ENCODE results near the gene BTRC. TPM values are rescaled to one million over a fixed set of nuclear protein-coding genes. Genes with fewer than 3 reads are reported as not detected.

The BTRC gene
- total RNA-seq, 2 donors from 2014 or later = 16.0 to 25.4 TPM

- no peaks in the 10 kb centered on the region for H3K4me1 ChIP-seq (replicated peaks)
- DNase-seq (ENCODE audit: low spot score) = no peak
- no peaks in the 10 kb centered on the region for H3K36me3 ChIP-seq
- 72% methylated on average over 10 of the region's 10 CpGs for WGBS
- peak overlapping the region in 1 of 2 donors; percentile 8 for H3K27ac ChIP-seq
- no peaks in the 10 kb centered on the region for H3K9me3 ChIP-seq
- no peak overlapping the region for H3K4me3 ChIP-seq
- peak; percentile 25 for TF ChIP-seq POLR2AphosphoS5 (IDR thresholded peaks at IDR 0.05)
- TF ChIP-seq CTCF (IDR thresholded peaks at IDR 0.05) = no peak
- intact Hi-C loops (cut with DNase I) = no loop called here
- no peaks in the 10 kb centered on the region for H3K27me3 ChIP-seq (replicated peaks; ENCODE audit: insufficient read depth)
Observed at GRCh38 chr10:101389986-101390531, 36.1 kb downstream of the BTRC start.

GRCh38 chr10:101393378-101393777 lies 39.4 kb downstream of the BTRC start:
- H3K36me3 ChIP-seq = no peaks in the 10 kb centered on the region
- DNase-seq (ENCODE audit: low spot score) = no peak
- no peak overlapping the region for H3K4me3 ChIP-seq
- no peak overlapping the region for H3K27ac ChIP-seq
- no peaks in the 10 kb centered on the region for H3K9me3 ChIP-seq
- H3K27me3 ChIP-seq (replicated peaks; ENCODE audit: insufficient read depth) = no peaks in the 10 kb centered on the region
- TF ChIP-seq POLR2A (IDR thresholded peaks at IDR 0.05) (no peak), CTCF (IDR thresholded peaks at IDR 0.05) (no peak), POLR2AphosphoS5 (IDR thresholded peaks at IDR 0.05) (no peak)
- WGBS = 70% methylated on average over 2 of the region's 2 CpGs
- intact Hi-C loops (cut with DNase I) = no loop called here
- H3K4me1 ChIP-seq (replicated peaks) = no peaks in the 10 kb centered on the region

GRCh38 chr10:101394524-101395133 lies 40.7 kb downstream of the BTRC start:
- Histone ChIP-seq H3K9me3 (no peaks in the 10 kb centered on the region), H3K36me3 (no peaks in the 10 kb centered on the region), H3K4me3 (no peak overlapping the region), H3K27ac (no peak overlapping the region), H3K27me3 (replicated peaks; ENCODE audit: insufficient read depth) (no peaks in the 10 kb centered on the region), H3K4me1 (replicated peaks) (no peaks in the 10 kb centered on the region)
- intact Hi-C loops (cut with DNase I) = no loop called here
- DNase-seq (ENCODE audit: low spot score) = no peak
- 86% methylated on average over 5 of the region's 5 CpGs for WGBS
- TF ChIP-seq POLR2A (IDR thresholded peaks at IDR 0.05) (no peak), POLR2AphosphoS5 (IDR thresholded peaks at IDR 0.05) (no peak), CTCF (IDR thresholded peaks at IDR 0.05) (no peak)

GRCh38 chr10:101397140-101397539 lies 43.2 kb downstream of the BTRC start:
- Histone ChIP-seq H3K4me1 (replicated peaks) (no peaks in the 10 kb centered on the region), H3K4me3 (no peak overlapping the region), H3K27ac (no peak overlapping the region), H3K9me3 (no peaks in the 10 kb centered on the region), H3K36me3 (no peaks in the 10 kb centered on the region), H3K27me3 (replicated peaks; ENCODE audit: insufficient read depth) (no peaks in the 10 kb centered on the region)
- no peak for DNase-seq (ENCODE audit: low spot score)
- TF ChIP-seq POLR2A (IDR thresholded peaks at IDR 0.05) (no peak), CTCF (IDR thresholded peaks at IDR 0.05) (no peak), POLR2AphosphoS5 (IDR thresholded peaks at IDR 0.05) (no peak)
- intact Hi-C loops (cut with DNase I) = no loop called here

GRCh38 chr10:101400585-101400984 lies 46.6 kb downstream of the BTRC start:
- TF ChIP-seq POLR2A (IDR thresholded peaks at IDR 0.05) (no peak), POLR2AphosphoS5 (IDR thresholded peaks at IDR 0.05) (no peak), CTCF (IDR thresholded peaks at IDR 0.05) (no peak)
- Histone ChIP-seq H3K36me3 (no peaks in the 10 kb centered on the region), H3K4me1 (replicated peaks) (no peaks in the 10 kb centered on the region), H3K4me3 (no peak overlapping the region), H3K9me3 (no peaks in the 10 kb centered on the region), H3K27me3 (replicated peaks; ENCODE audit: insufficient read depth) (no peaks in the 10 kb centered on the region), H3K27ac (no peak overlapping the region)
- DNase-seq (ENCODE audit: low spot score) = no peak
- 86% methylated on average over 3 of the region's 3 CpGs for WGBS
- intact Hi-C loops (cut with DNase I) = no loop called here

Measured in prostate gland (tissue), 2 donors.